Activated naive CD4-positive, alpha-beta T cell treated with Interleukin-2 at 50 U/mL for 16 hours (primary cell): Measurements from ENCODE around the gene OR6Y1.

Experiments
- DNase-seq: peaks from one replicate; pipeline ENCODE4 v3.0.0-alpha.2; 2020

Gene OR6Y1

DNA sequence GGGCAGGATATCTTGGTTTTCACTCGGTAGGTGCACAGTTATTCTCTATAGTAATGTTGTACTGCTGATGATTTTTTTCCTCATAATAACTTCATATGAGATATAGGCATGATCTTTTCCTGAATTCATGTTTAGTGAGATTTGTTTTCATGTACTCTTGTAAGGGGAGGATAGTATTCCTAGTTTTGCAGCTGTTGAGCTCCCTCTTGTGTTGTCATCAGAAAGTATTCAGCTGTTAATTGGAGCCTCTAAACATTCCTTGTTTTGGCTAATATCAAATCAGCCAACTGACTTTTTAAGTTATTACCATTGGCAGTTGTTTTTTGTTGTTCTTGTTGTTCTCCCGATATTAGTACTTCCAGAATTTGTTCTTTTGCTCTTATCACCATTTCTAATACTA lies 57.8 kb downstream of the OR6Y1 start:
- DNase-seq: no peak

DNA sequence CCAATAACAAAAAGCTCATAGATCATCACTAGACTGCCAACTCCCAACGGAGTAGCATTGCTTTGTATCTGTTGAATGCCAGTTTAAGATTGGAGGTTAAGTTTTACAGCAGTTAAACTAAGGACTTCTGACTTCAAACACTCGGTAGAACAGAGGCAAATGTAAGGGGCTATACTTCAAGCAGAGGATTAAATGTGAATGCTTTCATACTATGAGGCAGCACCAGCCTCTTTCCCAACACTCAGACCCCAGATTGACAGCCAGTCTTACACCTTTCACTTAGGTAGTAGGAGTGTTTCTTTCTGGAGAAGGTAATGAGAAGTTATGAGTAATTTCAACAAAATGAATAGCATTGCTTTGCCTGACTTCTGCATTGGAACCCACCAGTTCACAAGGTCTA lies 59.4 kb downstream of the OR6Y1 start:
- no peak for DNase-seq
